Keratinocyte (primary cell): ENCODE measurements around the gene DPF3.

Source experiments
- CTCF ChIP-seq, 3 experiments: IDR thresholded peaks in 1 of 3; conservative IDR thresholded peaks in 1 of 3; optimal IDR thresholded peaks in 1 of 3; 2 replicates in 2 of 3; 3 replicates in 1 of 3; pipeline versions ENCODE3 to v1.5.1; 2011; ENCODE audit warnings: low read length in 3 of 3, mild to moderate bottlenecking in 3 of 3, moderate library complexity in 2 of 3, control low read depth in 1 of 3, inconsistent platforms in 1 of 3; ENCODE audit not compliant: insufficient read depth in 2 of 3; ENCODE audit errors: extremely low read depth in 1 of 3
- EZH2 ChIP-seq: IDR thresholded peaks from one replicate; pipeline ENCODE4 v1.6.1; 2012; ENCODE audit warnings: inconsistent platforms, mild to moderate bottlenecking, low read length, moderate library complexity

GRCh38 chr14:72745546-72745945 is 148.4 kb downstream of the DPF3 start:
- TF ChIP-seq CTCF (optimal IDR thresholded peaks at IDR 0.05 in 1 of 3, IDR thresholded peaks at IDR 0.05 in 1 of 3, conservative IDR thresholded peaks at IDR 0.05 in 1 of 3; ENCODE audit: extremely low read depth in 1 of 3, insufficient read depth in 2 of 3, low read length in 3 of 3) = no peak
- TF ChIP-seq EZH2 = no peak
